Smooth muscle cell (in vitro differentiated cells): ENCODE measurements around the gene PTPN7. TPM values are rescaled to one million over a fixed set of nuclear protein-coding genes. Genes with fewer than 3 reads are reported as not detected.

Experiments
- DNase-seq: peaks from one replicate; lab custom pipeline; 2025; ENCODE audit not compliant: unreplicated experiment; lab: John Stamatoyannopoulos, UW
- H2AFZ ChIP-seq: fragments of 200-600 bp; sonication (generic); 2 replicates; pipeline ENCODE4 v1.6.0; 2016; ENCODE audit warnings: antibody characterized with exemption, low read depth, mild to moderate bottlenecking
- H3F3A ChIP-seq: fragments of 200-600 bp; sonication (generic); 2 replicates; pipeline ENCODE4 v1.6.0; 2017; ENCODE audit warnings: antibody characterized with exemption, low read depth
- H3K27ac ChIP-seq: fragments of 200-600 bp; sonication (generic); 2 replicates; pipeline ENCODE4 v1.5.1; 2016; ENCODE audit warnings: low read depth, mild to moderate bottlenecking
- H3K27me3 ChIP-seq: fragments of 200-600 bp; sonication (generic); 2 replicates; pipeline ENCODE4 v1.6.1; 2016; ENCODE audit warnings: low read depth, mild to moderate bottlenecking
- H3K36me3 ChIP-seq: fragments of 200-600 bp; sonication (generic); 2 replicates; pipeline ENCODE4 v1.5.1; 2016; ENCODE audit warnings: low read depth
- H3K4me1 ChIP-seq: fragments of 200-600 bp; sonication (generic); 2 replicates; pipeline ENCODE4 v1.5.1; 2016; ENCODE audit warnings: low read depth
- H3K4me2 ChIP-seq: fragments of 200-600 bp; sonication (generic); 2 replicates; pipeline ENCODE4 v1.6.0; 2016; ENCODE audit warnings: mild to moderate bottlenecking
- H3K4me3 ChIP-seq: fragments of 200-600 bp; sonication (generic); 2 replicates; pipeline ENCODE4 v1.5.1; 2016; ENCODE audit warnings: mild to moderate bottlenecking
- H3K79me2 ChIP-seq: fragments of 200-600 bp; sonication (generic); 2 replicates; pipeline ENCODE4 v1.6.0; 2016; ENCODE audit warnings: low read depth, mild to moderate bottlenecking
- H3K9ac ChIP-seq: fragments of 200-600 bp; sonication (generic); 2 replicates; pipeline ENCODE4 v1.6.0; 2016; ENCODE audit warnings: low read depth
- H3K9me3 ChIP-seq: fragments of 200-600 bp; sonication (generic); replicated peaks from 2 replicates; pipeline ENCODE4 v1.5.1; 2016; ENCODE audit warnings: low read depth
- H4K20me1 ChIP-seq: fragments of 200-600 bp; sonication (generic); 2 replicates; pipeline ENCODE4 v1.6.0; 2016; ENCODE audit warnings: low read depth
- WGBS: methylation state at CpG from one replicate; pipeline ENCODE4 v1.1.7; 2016; ENCODE audit warnings: low lambda C conversion rate; 5-methylcytosine and 5-hydroxymethylcytosine counted together
- polyA plus RNA-seq: library from polyadenylated mRNA; unstranded; fragments of >200 nt; fragmentation: Nextera tagmentation; extraction: Ambion mirVana; gene quantifications from 2 replicates; pipeline ENCODE4 v1.2.1, GENCODE V29; 2016
- total RNA-seq: library from RNA; depleted of rRNA; stranded (reverse); fragments of >200 nt; gene quantifications from 2 replicates; pipeline ENCODE4 v1.2.3, GENCODE V29; 2014
- TF ChIP-seq, protein P1 (sequence below): fragments of 200-600 bp; sonication (generic); IDR thresholded peaks from 2 replicates; pipeline ENCODE4 v1.5.1; 2017; ENCODE audit warnings: borderline replicate concordance, mild to moderate bottlenecking, antibody characterized with exemption; ENCODE audit not compliant: insufficient read depth, poor library complexity, severe bottlenecking

Gene PTPN7
- total and polyA plus RNA-seq, 2 experiments from 2014 or later = not detected

GRCh38 chr1:202122639-202123335, 37.6 kb downstream of the PTPN7 start, which contains the start of gene GPR37L1:
GPR37L1 (plus strand) TSS chr1:202122917; CDS start chr1:202122964, 47 bp downstream.
- no peaks in the 10 kb centered on the region for H3K36me3 ChIP-seq
- no peaks in the 10 kb centered on the region for H4K20me1 ChIP-seq
- no peaks in the 10 kb centered on the region for H3K9me3 ChIP-seq
- H2AFZ ChIP-seq = no peak within 1 kb of the TSS
- TF ChIP-seq, protein P1, sequence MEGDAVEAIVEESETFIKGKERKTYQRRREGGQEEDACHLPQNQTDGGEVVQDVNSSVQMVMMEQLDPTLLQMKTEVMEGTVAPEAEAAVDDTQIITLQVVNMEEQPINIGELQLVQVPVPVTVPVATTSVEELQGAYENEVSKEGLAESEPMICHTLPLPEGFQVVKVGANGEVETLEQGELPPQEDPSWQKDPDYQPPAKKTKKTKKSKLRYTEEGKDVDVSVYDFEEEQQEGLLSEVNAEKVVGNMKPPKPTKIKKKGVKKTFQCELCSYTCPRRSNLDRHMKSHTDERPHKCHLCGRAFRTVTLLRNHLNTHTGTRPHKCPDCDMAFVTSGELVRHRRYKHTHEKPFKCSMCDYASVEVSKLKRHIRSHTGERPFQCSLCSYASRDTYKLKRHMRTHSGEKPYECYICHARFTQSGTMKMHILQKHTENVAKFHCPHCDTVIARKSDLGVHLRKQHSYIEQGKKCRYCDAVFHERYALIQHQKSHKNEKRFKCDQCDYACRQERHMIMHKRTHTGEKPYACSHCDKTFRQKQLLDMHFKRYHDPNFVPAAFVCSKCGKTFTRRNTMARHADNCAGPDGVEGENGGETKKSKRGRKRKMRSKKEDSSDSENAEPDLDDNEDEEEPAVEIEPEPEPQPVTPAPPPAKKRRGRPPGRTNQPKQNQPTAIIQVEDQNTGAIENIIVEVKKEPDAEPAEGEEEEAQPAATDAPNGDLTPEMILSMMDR = peak; percentile 30
- H3F3A ChIP-seq = no peaks in the 10 kb centered on the region
- H3K27me3 ChIP-seq = no peaks in the 10 kb centered on the region
- no peak for DNase-seq
- no peak within 1 kb of the TSS for H3K27ac ChIP-seq
- H3K9ac ChIP-seq = no peak within 1 kb of the TSS
- no peak within 1 kb of the TSS for H3K4me3 ChIP-seq
- WGBS = 49% methylated on average over 19 of the region's 19 CpGs
- H3K4me2 ChIP-seq = no peak within 1 kb of the TSS
- H3K79me2 ChIP-seq = no peaks in the 10 kb centered on the region
- H3K4me1 ChIP-seq = no peaks in the 10 kb centered on the region

GRCh38 chr1:202121006-202121405, 39.4 kb downstream of the PTPN7 start:
- TF ChIP-seq, protein P1 = no peak

DNA sequence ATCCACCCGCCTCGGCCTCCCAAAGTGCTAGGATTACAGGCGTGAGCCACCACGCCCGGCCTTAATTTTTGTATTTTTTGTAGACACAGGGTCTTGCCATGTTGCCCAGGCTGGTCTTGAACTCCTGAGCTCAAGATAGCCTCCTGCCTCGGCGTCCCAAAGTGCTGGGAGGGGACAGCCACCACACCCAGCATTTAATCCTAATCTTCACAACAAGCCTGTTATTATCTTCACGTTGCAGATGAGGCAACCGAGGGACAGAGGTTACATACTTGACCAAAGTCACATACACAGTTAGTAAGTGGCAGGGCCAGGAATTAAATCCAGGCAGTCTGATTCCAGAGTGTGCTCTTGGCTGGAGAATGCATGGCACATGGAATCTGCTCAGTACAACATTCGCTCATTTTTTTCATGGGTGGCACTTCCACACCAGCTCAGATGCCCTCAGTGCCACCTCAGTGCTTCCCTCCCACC, 42.5 kb downstream of the PTPN7 start:
- no peaks in the 10 kb centered on the region for H3K4me1 ChIP-seq
- H2AFZ ChIP-seq = no peak overlapping the region
- no peak overlapping the region for H3K27ac ChIP-seq
- no peak overlapping the region for H3K9ac ChIP-seq
- no peaks in the 10 kb centered on the region for H3K27me3 ChIP-seq
- TF ChIP-seq, protein P1 = no peak
- no peak overlapping the region for H3K4me3 ChIP-seq
- H3K9me3 ChIP-seq = no peaks in the 10 kb centered on the region
- H3K36me3 ChIP-seq = no peaks in the 10 kb centered on the region
- H3K4me2 ChIP-seq = no peak overlapping the region
- H3F3A ChIP-seq = no peaks in the 10 kb centered on the region
- H3K79me2 ChIP-seq = no peaks in the 10 kb centered on the region
- WGBS = 82% methylated on average over 10 of the region's 10 CpGs
- H4K20me1 ChIP-seq = no peaks in the 10 kb centered on the region
- DNase-seq = no peak

More at GRCh38 chr1:202121006-202121405, 39.4 kb downstream of the PTPN7 start:
- DNase-seq = no peak
- Histone ChIP-seq H3F3A (no peaks in the 10 kb centered on the region), H3K4me2 (no peak overlapping the region), H3K9me3 (no peaks in the 10 kb centered on the region), H3K36me3 (no peaks in the 10 kb centered on the region), H3K79me2 (no peaks in the 10 kb centered on the region), H3K4me1 (no peaks in the 10 kb centered on the region), H3K4me3 (no peak overlapping the region), H3K27me3 (no peaks in the 10 kb centered on the region), H4K20me1 (no peaks in the 10 kb centered on the region), H3K9ac (no peak overlapping the region), H2AFZ (no peak overlapping the region), H3K27ac (no peak overlapping the region)
- 67% methylated on average over 7 of the region's 7 CpGs for WGBS

DNA sequence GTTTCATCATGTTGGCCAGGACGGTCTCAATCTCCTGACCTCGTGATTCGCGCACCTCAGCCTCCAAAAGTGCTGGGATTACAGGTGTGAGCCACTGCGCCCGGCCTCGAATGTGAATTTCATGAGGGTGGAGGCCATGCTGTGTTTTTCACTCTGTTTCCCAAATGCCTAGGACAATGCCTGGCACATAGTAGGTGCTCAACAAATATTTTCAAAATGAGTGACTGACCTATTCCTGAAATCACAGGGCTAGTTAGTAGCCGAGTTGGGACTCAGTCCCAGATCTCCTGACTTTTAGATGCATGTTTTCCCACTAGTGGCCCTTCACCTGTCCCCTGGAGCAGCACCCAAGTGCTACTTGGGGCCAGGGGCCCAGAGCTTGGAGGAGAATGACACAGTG, 44.1 kb downstream of the PTPN7 start:
- Histone ChIP-seq H3F3A (no peaks in the 10 kb centered on the region), H3K4me3 (no peak overlapping the region), H3K36me3 (no peaks in the 10 kb centered on the region), H4K20me1 (no peaks in the 10 kb centered on the region), H3K9me3 (no peaks in the 10 kb centered on the region), H3K79me2 (no peaks in the 10 kb centered on the region), H3K27me3 (no peaks in the 10 kb centered on the region), H2AFZ (no peak overlapping the region), H3K4me1 (no peaks in the 10 kb centered on the region), H3K27ac (no peak overlapping the region), H3K9ac (no peak overlapping the region), H3K4me2 (no peak overlapping the region)
- TF ChIP-seq, protein P1 = no peak
- no peak for DNase-seq
- WGBS = 98% methylated on average over 8 of the region's 8 CpGs
